Measurements from ENCODE around the gene R3HCC1L. TPM values are rescaled to one million over a fixed set of nuclear protein-coding genes. Genes with fewer than 3 reads are reported as not detected.

The R3HCC1L gene
- polyA plus RNA-seq, 1 donor from 2014 or later: 12.8 TPM

DNA sequence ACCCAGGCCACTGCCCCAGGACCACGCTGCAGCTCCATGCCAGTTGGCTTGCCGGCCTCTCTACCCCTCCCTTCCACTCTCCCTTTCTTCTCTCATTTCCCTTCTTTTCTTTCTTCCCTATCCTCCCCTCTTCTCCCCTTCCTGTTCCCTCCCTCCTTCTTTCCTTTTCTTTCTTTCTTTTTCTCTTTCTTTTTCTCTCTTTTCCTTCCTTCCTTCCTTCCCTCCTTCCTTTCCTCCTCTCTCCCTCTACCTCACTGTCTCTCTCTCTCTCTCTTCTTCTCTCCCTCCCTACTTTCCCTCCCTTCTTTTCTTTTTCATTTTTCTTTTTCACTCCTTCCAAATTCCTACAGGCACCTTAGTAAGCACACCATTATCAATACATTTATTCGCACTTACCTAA, 30.3 kb upstream of the R3HCC1L start:
- Histone ChIP-seq H4K20me1 (ENCODE audit: insufficient read depth) (no peaks in the 10 kb centered on the region), H3K79me2 (replicated peaks; ENCODE audit: insufficient read depth, low read length) (no peaks in the 10 kb centered on the region), H3K9me3 (ENCODE audit: low read length) (no peaks in the 10 kb centered on the region), H3K4me2 (ENCODE audit: low read length) (no peak overlapping the region), H3K9ac (ENCODE audit: low read length) (no peak overlapping the region), H3K27ac (ENCODE audit: low read length) (no peak overlapping the region), H3F3A (ENCODE audit: insufficient read depth, low read length, poor library complexity, severe bottlenecking) (no peaks in the 10 kb centered on the region), H3K36me3 (ENCODE audit: insufficient read depth, low read length) (no peaks in the 10 kb centered on the region), H3K4me3 (ENCODE audit: low read length) (no peak overlapping the region), H2AFZ (ENCODE audit: low read depth, low read length) (no peak overlapping the region), H3K27me3 (ENCODE audit: insufficient read depth, low read depth, low read length) (no peaks in the 10 kb centered on the region), H3K9me2 (ENCODE audit: insufficient read depth, low read length) (no peaks in the 10 kb centered on the region)
- no peak for TF ChIP-seq SMC3 (conservative IDR thresholded peaks at IDR 0.05; ENCODE audit: poor library complexity)
- TF ChIP-seq, protein P1, sequence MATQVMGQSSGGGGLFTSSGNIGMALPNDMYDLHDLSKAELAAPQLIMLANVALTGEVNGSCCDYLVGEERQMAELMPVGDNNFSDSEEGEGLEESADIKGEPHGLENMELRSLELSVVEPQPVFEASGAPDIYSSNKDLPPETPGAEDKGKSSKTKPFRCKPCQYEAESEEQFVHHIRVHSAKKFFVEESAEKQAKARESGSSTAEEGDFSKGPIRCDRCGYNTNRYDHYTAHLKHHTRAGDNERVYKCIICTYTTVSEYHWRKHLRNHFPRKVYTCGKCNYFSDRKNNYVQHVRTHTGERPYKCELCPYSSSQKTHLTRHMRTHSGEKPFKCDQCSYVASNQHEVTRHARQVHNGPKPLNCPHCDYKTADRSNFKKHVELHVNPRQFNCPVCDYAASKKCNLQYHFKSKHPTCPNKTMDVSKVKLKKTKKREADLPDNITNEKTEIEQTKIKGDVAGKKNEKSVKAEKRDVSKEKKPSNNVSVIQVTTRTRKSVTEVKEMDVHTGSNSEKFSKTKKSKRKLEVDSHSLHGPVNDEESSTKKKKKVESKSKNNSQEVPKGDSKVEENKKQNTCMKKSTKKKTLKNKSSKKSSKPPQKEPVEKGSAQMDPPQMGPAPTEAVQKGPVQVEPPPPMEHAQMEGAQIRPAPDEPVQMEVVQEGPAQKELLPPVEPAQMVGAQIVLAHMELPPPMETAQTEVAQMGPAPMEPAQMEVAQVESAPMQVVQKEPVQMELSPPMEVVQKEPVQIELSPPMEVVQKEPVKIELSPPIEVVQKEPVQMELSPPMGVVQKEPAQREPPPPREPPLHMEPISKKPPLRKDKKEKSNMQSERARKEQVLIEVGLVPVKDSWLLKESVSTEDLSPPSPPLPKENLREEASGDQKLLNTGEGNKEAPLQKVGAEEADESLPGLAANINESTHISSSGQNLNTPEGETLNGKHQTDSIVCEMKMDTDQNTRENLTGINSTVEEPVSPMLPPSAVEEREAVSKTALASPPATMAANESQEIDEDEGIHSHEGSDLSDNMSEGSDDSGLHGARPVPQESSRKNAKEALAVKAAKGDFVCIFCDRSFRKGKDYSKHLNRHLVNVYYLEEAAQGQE (IDR thresholded peaks at IDR 0.05; ENCODE audit: borderline replicate concordance): no peak
- no peak for TF ChIP-seq EZH2 (IDR thresholded peaks at IDR 0.05; ENCODE audit: borderline replicate concordance, insufficient read depth, low read length, poor library complexity, severe bottlenecking)
- no peak for TF ChIP-seq EP300 (conservative IDR thresholded peaks at IDR 0.05; ENCODE audit: poor library complexity, severe bottlenecking)
- no peak for TF ChIP-seq CTCF (IDR thresholded peaks at IDR 0.05; ENCODE audit: poor library complexity, severe bottlenecking)
- no peak for TF ChIP-seq TAF1 (IDR thresholded peaks at IDR 0.05; ENCODE audit: low read depth)
- no peak for TF ChIP-seq RAD21 (conservative IDR thresholded peaks at IDR 0.05)
- no peak for TF ChIP-seq POLR2AphosphoS5 (IDR thresholded peaks at IDR 0.05)

GRCh38 chr10:98106531-98106930, 27.9 kb upstream of the R3HCC1L start:
- no peaks in the 10 kb centered on the region for H3K9me3 ChIP-seq (ENCODE audit: low read length)

More at GRCh38 chr10:98106531-98106930, 27.9 kb upstream of the R3HCC1L start:
- no peak overlapping the region for H3K27ac ChIP-seq (ENCODE audit: low read length)
- TF ChIP-seq CTCF (IDR thresholded peaks at IDR 0.05; ENCODE audit: poor library complexity, severe bottlenecking) (no peak), RAD21 (conservative IDR thresholded peaks at IDR 0.05) (no peak), SMC3 (conservative IDR thresholded peaks at IDR 0.05; ENCODE audit: poor library complexity) (no peak), EZH2 (IDR thresholded peaks at IDR 0.05; ENCODE audit: borderline replicate concordance, insufficient read depth, low read length, poor library complexity, severe bottlenecking) (no peak), TAF1 (IDR thresholded peaks at IDR 0.05; ENCODE audit: low read depth) (no peak), POLR2AphosphoS5 (IDR thresholded peaks at IDR 0.05) (no peak), EP300 (conservative IDR thresholded peaks at IDR 0.05; ENCODE audit: poor library complexity, severe bottlenecking) (no peak), MXI1 (conservative IDR thresholded peaks at IDR 0.05; ENCODE audit: poor library complexity, severe bottlenecking) (no peak)
- TF ChIP-seq, protein P1 (IDR thresholded peaks at IDR 0.05; ENCODE audit: borderline replicate concordance): no peak
- no peaks in the 10 kb centered on the region for H3K79me2 ChIP-seq (replicated peaks; ENCODE audit: insufficient read depth, low read length)
- H3K9ac ChIP-seq (ENCODE audit: low read length): no peak overlapping the region
- no peak overlapping the region for H3K4me3 ChIP-seq (ENCODE audit: low read length)
- H3K9me2 ChIP-seq (ENCODE audit: insufficient read depth, low read length): no peaks in the 10 kb centered on the region
- no peak overlapping the region for H2AFZ ChIP-seq (ENCODE audit: low read depth, low read length)
- H3F3A ChIP-seq (ENCODE audit: insufficient read depth, low read length, poor library complexity, severe bottlenecking): no peaks in the 10 kb centered on the region
- no peak overlapping the region for H3K4me2 ChIP-seq (ENCODE audit: low read length)
- H4K20me1 ChIP-seq (ENCODE audit: insufficient read depth): no peaks in the 10 kb centered on the region
- no peaks in the 10 kb centered on the region for H3K36me3 ChIP-seq (ENCODE audit: insufficient read depth, low read length)
- H3K27me3 ChIP-seq (ENCODE audit: insufficient read depth, low read depth, low read length): no peaks in the 10 kb centered on the region

Data from neural cell (in vitro differentiated cells).